ENCODE results near the gene SHISA8.
A peak's percentile ranks its signal among the peaks of the same experiment; 100 is the strongest.

The SHISA8 gene

DNA sequence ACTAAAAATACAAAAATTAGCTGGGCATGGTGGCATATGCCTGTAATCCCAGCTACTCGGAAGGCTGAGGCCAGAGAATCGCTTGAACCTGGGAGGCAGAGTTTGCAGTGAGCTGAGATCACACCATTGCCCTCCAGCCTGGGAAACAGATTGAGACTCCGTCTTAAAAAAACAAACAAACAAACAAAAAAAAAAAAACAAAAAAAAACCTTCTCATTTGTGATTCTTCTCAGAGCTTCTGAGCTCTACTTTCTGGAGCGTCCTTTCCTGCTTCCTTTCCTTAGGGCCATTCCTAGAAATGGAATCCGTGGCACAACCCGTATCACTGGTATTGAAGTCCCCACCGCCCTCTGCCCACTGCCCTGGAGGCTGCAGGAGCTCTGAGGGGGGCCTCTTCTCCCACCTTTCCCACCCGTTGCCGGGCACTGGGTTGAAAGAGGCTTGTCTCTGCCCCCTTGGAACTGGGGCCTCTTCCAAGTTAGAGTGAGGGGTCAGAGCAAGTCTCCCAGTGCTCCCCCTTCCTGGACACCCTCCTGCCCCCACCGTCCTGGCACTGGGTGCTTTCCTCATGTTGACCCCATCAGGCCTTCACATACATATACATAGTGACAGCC lies 2.0 kb upstream of the SHISA8 start:
- H3K27ac ChIP-seq (ENCODE audit: low read depth, low read length), result no peak overlapping the region
- H3K4me1 ChIP-seq (ENCODE audit: control insufficient read depth, insufficient read depth, low read length), result no peaks in the 10 kb centered on the region
- no peak overlapping the region for H3K9ac ChIP-seq (ENCODE audit: low read length)
- H3K36me3 ChIP-seq (ENCODE audit: control insufficient read depth, insufficient read depth, low read length), result no peaks in the 10 kb centered on the region
- peaks cover 37% of the 10 kb centered on the region for H3K27me3 ChIP-seq (ENCODE audit: control insufficient read depth, insufficient read depth, low read length)
- H3K4me3 ChIP-seq (ENCODE audit: low read length), result no peak overlapping the region

DNA sequence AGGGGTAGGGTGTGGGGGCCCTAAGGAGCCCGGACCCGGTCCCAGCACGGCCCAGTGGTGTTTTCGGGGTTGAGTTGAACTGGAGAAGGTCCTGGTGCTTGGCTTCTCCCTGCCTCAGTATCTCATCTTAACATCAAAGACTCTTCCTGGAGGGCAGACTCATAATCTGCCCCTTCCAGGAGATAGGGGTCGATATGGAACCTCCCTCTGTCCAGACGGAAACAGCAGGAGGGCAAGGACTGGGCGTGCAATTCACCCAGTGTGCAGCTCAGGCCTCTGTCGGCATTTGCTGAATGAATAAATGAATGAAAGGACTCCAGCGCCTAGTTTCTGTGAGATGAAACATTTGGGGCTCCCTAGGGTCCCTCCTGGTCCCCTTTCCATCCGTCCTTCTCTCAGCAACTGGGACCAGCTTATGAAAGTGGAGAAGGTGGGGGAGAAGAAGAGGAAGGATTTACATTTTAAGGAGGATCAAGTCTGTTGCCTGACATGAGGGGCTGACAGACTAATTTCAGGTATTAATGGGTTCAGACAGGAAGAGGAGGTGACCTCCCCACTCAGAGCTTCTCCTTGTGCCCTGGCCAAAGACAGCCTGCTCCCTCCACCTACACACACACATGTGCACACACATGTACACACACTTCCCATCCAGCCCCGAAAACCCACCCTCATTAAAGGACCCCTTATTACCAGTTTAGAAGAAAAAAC lies 1.1 kb upstream of the SHISA8 start:
- H3K27me3 ChIP-seq (ENCODE audit: control insufficient read depth, insufficient read depth, low read length), result peaks cover 44% of the 10 kb centered on the region
- H3K4me3 ChIP-seq (ENCODE audit: low read length), result no peak overlapping the region
- no peak overlapping the region for H3K9ac ChIP-seq (ENCODE audit: low read length)
- H3K36me3 ChIP-seq (ENCODE audit: control insufficient read depth, insufficient read depth, low read length), result no peaks in the 10 kb centered on the region
- no peaks in the 10 kb centered on the region for H3K4me1 ChIP-seq (ENCODE audit: control insufficient read depth, insufficient read depth, low read length)
- no peak overlapping the region for H3K27ac ChIP-seq (ENCODE audit: low read depth, low read length)

GRCh38 chr22:41914611-41915034 lies 251 bp downstream of the SHISA8 start:
- no peaks in the 10 kb centered on the region for H3K36me3 ChIP-seq (ENCODE audit: control insufficient read depth, insufficient read depth, low read length)
- no peak overlapping the region for H3K27ac ChIP-seq (ENCODE audit: low read depth, low read length)
- no peak overlapping the region for H3K9ac ChIP-seq (ENCODE audit: low read length)
- H3K4me3 ChIP-seq (ENCODE audit: low read length), result peak overlapping the region; percentile 26
- peaks cover 43% of the 10 kb centered on the region for H3K27me3 ChIP-seq (ENCODE audit: control insufficient read depth, insufficient read depth, low read length)
- H3K4me1 ChIP-seq (ENCODE audit: control insufficient read depth, insufficient read depth, low read length), result peaks cover 3% of the 10 kb centered on the region

DNA sequence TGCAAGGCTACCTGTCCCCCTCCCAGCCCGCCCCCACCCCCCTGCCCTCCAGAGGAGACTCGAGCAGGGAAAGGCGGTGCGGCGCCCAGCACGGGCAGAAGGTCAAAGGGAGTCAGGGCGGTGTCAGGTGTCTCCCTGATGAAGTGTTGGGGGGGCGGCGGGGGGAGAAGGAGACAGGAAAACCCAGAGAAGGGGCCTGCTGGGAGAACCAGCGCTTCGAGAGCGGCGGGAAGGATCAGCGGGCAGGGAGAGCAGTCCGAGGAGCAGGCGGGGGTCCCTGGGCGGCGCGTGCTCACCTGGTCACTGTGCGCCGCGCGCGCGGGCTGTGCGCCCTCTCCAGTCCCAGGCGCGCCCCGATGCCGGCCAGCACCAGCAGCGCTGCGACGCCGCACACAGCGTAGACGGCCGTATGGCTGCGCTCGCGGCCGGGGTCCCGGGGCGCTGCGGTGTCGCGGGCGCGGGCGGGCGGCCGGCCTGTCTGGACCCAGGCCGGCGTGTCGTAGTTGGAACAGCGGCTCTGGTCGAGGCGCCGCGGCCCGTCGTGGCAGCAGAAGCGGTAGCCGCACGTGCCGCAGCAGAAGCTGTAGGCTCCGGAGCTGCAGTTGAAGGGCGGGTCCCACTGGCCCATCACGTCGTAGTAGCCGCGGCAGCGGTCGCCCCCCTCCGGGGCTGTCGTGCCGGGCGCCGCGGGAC lies 886 bp downstream of the SHISA8 start:
- no peaks in the 10 kb centered on the region for H3K36me3 ChIP-seq (ENCODE audit: control insufficient read depth, insufficient read depth, low read length)
- peaks cover 48% of the 10 kb centered on the region for H3K27me3 ChIP-seq (ENCODE audit: control insufficient read depth, insufficient read depth, low read length)
- H3K27ac ChIP-seq (ENCODE audit: low read depth, low read length), result no peak overlapping the region
- no peak overlapping the region for H3K9ac ChIP-seq (ENCODE audit: low read length)
- H3K4me1 ChIP-seq (ENCODE audit: control insufficient read depth, insufficient read depth, low read length), result peaks cover 3% of the 10 kb centered on the region
- H3K4me3 ChIP-seq (ENCODE audit: low read length), result peak overlapping the region; percentile 19

GRCh38 chr22:41913040-41913719 lies 1.7 kb downstream of the SHISA8 start:
- Histone ChIP-seq H3K9ac (ENCODE audit: low read length) (no peak overlapping the region), H3K4me1 (ENCODE audit: control insufficient read depth, insufficient read depth, low read length) (peaks cover 3% of the 10 kb centered on the region), H3K36me3 (ENCODE audit: control insufficient read depth, insufficient read depth, low read length) (no peaks in the 10 kb centered on the region), H3K4me3 (ENCODE audit: low read length) (no peak overlapping the region), H3K27ac (ENCODE audit: low read depth, low read length) (no peak overlapping the region), H3K27me3 (ENCODE audit: control insufficient read depth, insufficient read depth, low read length) (peaks cover 46% of the 10 kb centered on the region)

DNA sequence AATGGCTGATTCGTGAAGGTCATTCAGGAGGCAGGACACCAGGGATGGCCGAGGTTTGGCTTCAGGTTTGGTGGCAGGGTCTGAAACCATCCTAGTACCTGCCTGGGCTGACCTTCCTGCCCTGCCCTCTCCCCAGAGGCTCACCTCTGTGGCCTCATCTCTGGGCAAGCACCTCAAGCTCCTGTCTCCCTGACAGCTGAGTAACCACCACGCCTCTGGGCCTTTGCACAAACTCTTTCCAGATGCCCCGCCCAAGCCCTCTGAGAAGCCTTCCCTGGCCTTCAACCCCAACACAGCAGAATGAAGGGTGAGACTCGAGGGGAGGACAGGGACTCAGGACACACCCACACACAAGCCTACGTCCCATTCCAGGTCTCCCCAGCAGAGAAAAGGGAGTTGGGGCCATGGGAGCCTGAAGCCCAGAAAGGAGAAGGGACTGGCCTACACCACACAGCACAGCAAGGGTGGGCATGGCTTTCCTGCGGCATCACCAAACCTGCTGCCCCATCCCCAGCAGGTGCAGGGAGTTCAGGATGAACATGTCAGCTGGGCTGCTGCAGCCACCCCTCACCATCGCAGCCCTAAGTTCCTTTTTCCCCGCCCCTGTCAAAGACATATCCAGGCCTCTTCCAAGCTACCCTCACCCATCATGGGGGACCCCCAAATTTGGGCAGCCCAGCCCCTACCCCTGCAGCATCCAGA lies 2.4 kb downstream of the SHISA8 start:
- H3K9ac ChIP-seq (ENCODE audit: low read length), result no peak overlapping the region
- H3K27me3 ChIP-seq (ENCODE audit: control insufficient read depth, insufficient read depth, low read length), result peaks cover 42% of the 10 kb centered on the region
- no peak overlapping the region for H3K27ac ChIP-seq (ENCODE audit: low read depth, low read length)
- H3K4me3 ChIP-seq (ENCODE audit: low read length), result no peak overlapping the region
- peaks cover 4% of the 10 kb centered on the region for H3K36me3 ChIP-seq (ENCODE audit: control insufficient read depth, insufficient read depth, low read length)
- peaks cover 3% of the 10 kb centered on the region for H3K4me1 ChIP-seq (ENCODE audit: control insufficient read depth, insufficient read depth, low read length)

DNA sequence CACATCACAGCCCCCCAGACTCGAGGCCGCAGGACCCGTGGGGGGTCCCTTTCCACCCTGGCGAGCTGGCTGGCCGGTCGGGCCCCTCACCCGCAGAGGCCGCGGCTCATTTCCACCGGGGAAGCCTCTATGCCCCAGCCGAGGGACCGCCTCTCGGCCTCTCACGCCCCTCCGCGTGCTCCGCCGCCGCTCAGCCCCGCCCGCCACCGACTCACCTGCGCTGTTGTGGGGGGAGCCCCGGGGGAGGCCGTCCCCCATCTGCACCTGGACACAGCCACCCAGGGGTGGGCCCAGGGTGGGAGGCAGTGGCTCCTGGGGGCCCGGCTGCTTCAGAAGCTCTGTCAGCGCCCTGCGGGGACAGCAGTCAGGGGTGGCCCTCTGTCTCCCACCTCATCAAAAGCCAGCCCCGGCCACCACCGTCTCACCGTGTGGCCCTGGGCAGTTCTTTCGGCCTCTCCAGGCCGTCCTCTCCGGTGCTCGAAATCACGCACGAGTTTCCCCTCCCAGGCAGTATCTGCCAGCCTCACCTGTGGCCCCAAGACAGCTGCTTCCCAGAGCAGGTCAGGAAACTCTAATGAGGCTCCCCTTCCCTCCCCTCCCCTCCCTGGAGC lies 3.8 kb downstream of the SHISA8 start:
- Histone ChIP-seq H3K9ac (ENCODE audit: low read length) (no peak overlapping the region), H3K27me3 (ENCODE audit: control insufficient read depth, insufficient read depth, low read length) (peaks cover 41% of the 10 kb centered on the region), H3K4me1 (ENCODE audit: control insufficient read depth, insufficient read depth, low read length) (peaks cover 3% of the 10 kb centered on the region), H3K4me3 (ENCODE audit: low read length) (peak overlapping the region; percentile 51), H3K36me3 (ENCODE audit: control insufficient read depth, insufficient read depth, low read length) (peaks cover 4% of the 10 kb centered on the region), H3K27ac (ENCODE audit: low read depth, low read length) (no peak overlapping the region)

- H3K27me3 ChIP-seq (ENCODE audit: control insufficient read depth, insufficient read depth, low read length), result peaks cover 33% of the 10 kb centered on the region
- H3K9ac ChIP-seq (ENCODE audit: low read length), result no peak overlapping the region
- H3K27ac ChIP-seq (ENCODE audit: low read depth, low read length), result no peak overlapping the region
- peaks cover 3% of the 10 kb centered on the region for H3K4me1 ChIP-seq (ENCODE audit: control insufficient read depth, insufficient read depth, low read length)
- peak overlapping the region; percentile 51 for H3K4me3 ChIP-seq (ENCODE audit: low read length)
- H3K36me3 ChIP-seq (ENCODE audit: control insufficient read depth, insufficient read depth, low read length), result peaks cover 6% of the 10 kb centered on the region
Measured at GRCh38 chr22:41910050-41911000, 4.5 kb downstream of the SHISA8 start.

- Histone ChIP-seq H3K36me3 (ENCODE audit: control insufficient read depth, insufficient read depth, low read length) (peaks cover 12% of the 10 kb centered on the region), H3K9ac (ENCODE audit: low read length) (no peak overlapping the region), H3K27me3 (ENCODE audit: control insufficient read depth, insufficient read depth, low read length) (peaks cover 31% of the 10 kb centered on the region), H3K4me3 (ENCODE audit: low read length) (no peak overlapping the region), H3K4me1 (ENCODE audit: control insufficient read depth, insufficient read depth, low read length) (peaks cover 3% of the 10 kb centered on the region), H3K27ac (ENCODE audit: low read depth, low read length) (no peak overlapping the region)
Measured at GRCh38 chr22:41909310-41910049, 5.4 kb downstream of the SHISA8 start.

DNA sequence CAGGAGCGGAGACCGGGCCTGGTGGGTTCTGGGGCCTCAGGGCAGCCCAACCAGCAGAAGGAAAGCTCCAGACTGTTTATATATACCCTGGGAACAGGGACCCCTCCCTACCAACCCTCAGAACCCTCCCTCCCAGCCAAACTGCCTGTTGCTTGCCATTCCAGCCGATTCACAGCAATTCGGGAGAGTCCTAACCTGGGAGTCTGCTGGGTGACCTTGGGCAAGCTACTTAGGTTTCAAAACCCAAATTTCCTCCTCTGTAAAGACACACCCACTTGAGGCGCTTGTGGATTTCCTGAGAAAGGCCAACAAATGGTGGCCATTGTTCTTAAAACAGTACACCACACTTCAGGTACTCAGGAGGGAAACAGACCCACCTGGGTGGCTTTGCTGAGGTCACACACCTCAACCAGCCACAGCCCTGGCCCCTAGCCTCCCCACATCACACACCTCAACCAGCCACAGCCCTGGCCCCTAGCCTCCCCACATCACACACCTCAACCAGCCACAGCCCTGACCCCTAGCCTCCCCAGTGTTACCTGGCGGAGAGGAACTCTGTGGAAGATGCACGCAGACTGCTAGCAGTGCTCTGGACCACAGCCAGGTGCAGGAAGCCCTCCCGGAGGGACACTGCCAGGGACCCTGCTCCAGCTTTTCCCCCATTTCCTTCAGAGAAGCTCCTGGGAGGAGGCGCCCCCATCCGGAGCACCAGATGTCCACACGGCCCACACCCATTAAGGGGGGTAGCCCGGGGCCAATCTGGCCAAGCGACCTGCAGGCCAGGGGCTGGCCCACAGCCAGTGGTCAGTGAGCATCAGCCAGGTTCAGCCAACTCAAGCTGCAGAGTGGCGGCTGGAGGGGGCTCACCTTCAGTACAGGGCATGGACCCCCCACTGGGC lies 6.2 kb downstream of the SHISA8 start:
- H3K27me3 ChIP-seq (ENCODE audit: control insufficient read depth, insufficient read depth, low read length), result peaks cover 31% of the 10 kb centered on the region
- H3K27ac ChIP-seq (ENCODE audit: low read depth, low read length), result no peak overlapping the region
- H3K36me3 ChIP-seq (ENCODE audit: control insufficient read depth, insufficient read depth, low read length), result peaks cover 16% of the 10 kb centered on the region

More for the DNA sequence above, 6.2 kb downstream of the SHISA8 start:
- peaks cover 3% of the 10 kb centered on the region for H3K4me1 ChIP-seq (ENCODE audit: control insufficient read depth, insufficient read depth, low read length)
- no peak overlapping the region for H3K4me3 ChIP-seq (ENCODE audit: low read length)
- H3K9ac ChIP-seq (ENCODE audit: low read length), result no peak overlapping the region

Measured in rectal smooth muscle tissue (tissue), 1 donor.